Peyer's patch (tissue), 4 donors: ENCODE measurements around the gene MMADHC. TPM values are rescaled to one million over a fixed set of nuclear protein-coding genes. Genes with fewer than 3 reads are reported as not detected.
A peak's percentile ranks its signal among the peaks of the same experiment; 100 is the strongest.

Experiments used
- DNase-seq, 3 donors: peaks; one replicate each; pipeline ENCODE4 v3.0.0-alpha.2; 2017 to 2019
- H3K27ac ChIP-seq, 4 donors: fragments of 200-600 bp; sonication (generic); one replicate each; pipeline ENCODE4 v1.5.1; 2016 to 2019
- H3K27me3 ChIP-seq, 2 donors: fragments of 200-600 bp; sonication (generic); one replicate each; pipeline ENCODE4 v1.5.1; 2019
- H3K36me3 ChIP-seq, 3 donors: fragments of 200-600 bp; sonication (generic); one replicate each; pipeline ENCODE4 v1.5.1; 2016 to 2019
- H3K4me1 ChIP-seq, 4 donors: fragments of 200-600 bp; sonication (generic); one replicate each; pipeline ENCODE4 v1.5.1; 2016 to 2019
- H3K4me3 ChIP-seq, 4 donors: fragments of 200-600 bp; sonication (generic); 1 replicate in 3 of 4; 2 replicates in 1 of 4; pipeline ENCODE4 v1.5.1; 2016 to 2019; ENCODE audit warnings: mild to moderate bottlenecking in 1 of 4
- H3K9me3 ChIP-seq, 4 donors: fragments of 200-600 bp; sonication (generic); one replicate each; pipeline ENCODE4 v1.5.1; 2016 to 2019; ENCODE audit warnings: mild to moderate bottlenecking in 1 of 4
- POLR2A ChIP-seq, 2 donors: fragments of 450-650 bp; IDR thresholded peaks; one replicate each; pipeline ENCODE4 v1.5.1; 2017; ENCODE audit warnings: antibody characterized with exemption in 2 of 2, mild to moderate bottlenecking in 2 of 2, moderate library complexity in 2 of 2
- total RNA-seq, 4 donors: library from RNA; depleted of rRNA; stranded (reverse); fragments of >200 nt; gene quantifications; one replicate each; pipeline ENCODE4 v1.1.0, GENCODE V29; 2016
- TF ChIP-seq, protein P1 (sequence below), 6 experiments: fragments of 450-650 bp in 4 of 6; fragments of 200-600 bp in 2 of 6; sonication (generic) in 1 of 6; IDR thresholded peaks; one replicate each; pipeline ENCODE4 v1.5.1; 2017 to 2019; ENCODE audit warnings: antibody characterized with exemption in 6 of 6, mild to moderate bottlenecking in 3 of 6, moderate library complexity in 1 of 6

The MMADHC gene
- total RNA-seq, 4 donors from 2014 or later, result 35.5 to 61.6 (median 45.5) TPM

GRCh38 chr2:149579972-149580882 lies 7.3 kb downstream of the MMADHC start:
- Histone ChIP-seq H3K9me3 (no peaks in the 10 kb centered on the region), H3K36me3 (peaks cover 0 to 71% (median 0%) of the 10 kb centered on the region in 3 donors), H3K4me3 (no peak overlapping the region), H3K27ac (no peak overlapping the region), H3K27me3 (no peaks in the 10 kb centered on the region), H3K4me1 (peaks cover 0 to 13% (median 0%) of the 10 kb centered on the region in 4 donors)
- no peak for DNase-seq
- TF ChIP-seq, protein P1, sequence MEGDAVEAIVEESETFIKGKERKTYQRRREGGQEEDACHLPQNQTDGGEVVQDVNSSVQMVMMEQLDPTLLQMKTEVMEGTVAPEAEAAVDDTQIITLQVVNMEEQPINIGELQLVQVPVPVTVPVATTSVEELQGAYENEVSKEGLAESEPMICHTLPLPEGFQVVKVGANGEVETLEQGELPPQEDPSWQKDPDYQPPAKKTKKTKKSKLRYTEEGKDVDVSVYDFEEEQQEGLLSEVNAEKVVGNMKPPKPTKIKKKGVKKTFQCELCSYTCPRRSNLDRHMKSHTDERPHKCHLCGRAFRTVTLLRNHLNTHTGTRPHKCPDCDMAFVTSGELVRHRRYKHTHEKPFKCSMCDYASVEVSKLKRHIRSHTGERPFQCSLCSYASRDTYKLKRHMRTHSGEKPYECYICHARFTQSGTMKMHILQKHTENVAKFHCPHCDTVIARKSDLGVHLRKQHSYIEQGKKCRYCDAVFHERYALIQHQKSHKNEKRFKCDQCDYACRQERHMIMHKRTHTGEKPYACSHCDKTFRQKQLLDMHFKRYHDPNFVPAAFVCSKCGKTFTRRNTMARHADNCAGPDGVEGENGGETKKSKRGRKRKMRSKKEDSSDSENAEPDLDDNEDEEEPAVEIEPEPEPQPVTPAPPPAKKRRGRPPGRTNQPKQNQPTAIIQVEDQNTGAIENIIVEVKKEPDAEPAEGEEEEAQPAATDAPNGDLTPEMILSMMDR (IDR thresholded peaks at IDR 0.05), result no peak
- TF ChIP-seq POLR2A (IDR thresholded peaks at IDR 0.05), result no peak

- H3K9me3 ChIP-seq, result no peaks in the 10 kb centered on the region
- no peak for TF ChIP-seq POLR2A (IDR thresholded peaks at IDR 0.05)
- TF ChIP-seq, protein P1 (IDR thresholded peaks at IDR 0.05), result no peak
- H3K27me3 ChIP-seq, result no peaks in the 10 kb centered on the region
- peaks cover 0 to 81% (median 0%) of the 10 kb centered on the region in 3 donors for H3K36me3 ChIP-seq
- H3K27ac ChIP-seq, result no peak overlapping the region
- no peak for DNase-seq
- no peak overlapping the region for H3K4me3 ChIP-seq
- peaks cover 0 to 10% (median 0%) of the 10 kb centered on the region in 4 donors for H3K4me1 ChIP-seq
Measured at GRCh38 chr2:149577269-149577668, 10.3 kb downstream of the MMADHC start.

GRCh38 chr2:149575752-149576151 lies 11.8 kb downstream of the MMADHC start:
- no peak overlapping the region for H3K4me3 ChIP-seq
- no peak for TF ChIP-seq POLR2A (IDR thresholded peaks at IDR 0.05)
- TF ChIP-seq, protein P1 (IDR thresholded peaks at IDR 0.05), result no peak
- H3K27me3 ChIP-seq, result no peaks in the 10 kb centered on the region
- H3K9me3 ChIP-seq, result no peaks in the 10 kb centered on the region
- H3K27ac ChIP-seq, result no peak overlapping the region
- DNase-seq, result no peak
- peaks cover 0 to 72% (median 0%) of the 10 kb centered on the region in 3 donors for H3K36me3 ChIP-seq
- peaks cover 0 to 10% (median 0%) of the 10 kb centered on the region in 4 donors for H3K4me1 ChIP-seq

GRCh38 chr2:149575277-149575676 lies 12.3 kb downstream of the MMADHC start:
- TF ChIP-seq, protein P1 (IDR thresholded peaks at IDR 0.05), result no peak
- no peak overlapping the region for H3K27ac ChIP-seq
- H3K36me3 ChIP-seq, result peaks cover 0 to 72% (median 0%) of the 10 kb centered on the region in 3 donors
- no peak overlapping the region for H3K4me3 ChIP-seq
- DNase-seq, result no peak
- H3K4me1 ChIP-seq, result peaks cover 0 to 10% (median 0%) of the 10 kb centered on the region in 4 donors
- H3K9me3 ChIP-seq, result no peaks in the 10 kb centered on the region
- no peaks in the 10 kb centered on the region for H3K27me3 ChIP-seq

GRCh38 chr2:149573760-149574159 lies 13.8 kb downstream of the MMADHC start:
- Histone ChIP-seq H3K4me3 (no peak overlapping the region), H3K27ac (no peak overlapping the region), H3K9me3 (no peaks in the 10 kb centered on the region), H3K4me1 (peaks cover 0 to 10% (median 0%) of the 10 kb centered on the region in 4 donors), H3K36me3 (peaks cover 0 to 78% (median 0%) of the 10 kb centered on the region in 3 donors), H3K27me3 (no peaks in the 10 kb centered on the region)
- TF ChIP-seq, protein P1 (IDR thresholded peaks at IDR 0.05), result peak in 4 of 6 experiments; percentile 11 to 54 (median 35)
- no peak for TF ChIP-seq POLR2A (IDR thresholded peaks at IDR 0.05)
- no peak for DNase-seq
